HG02973 (cell line): Measurements from ENCODE around the gene CRABP2.

Source experiments
- ATAC-seq: cut with Tn5 transposase; IDR thresholded peaks from one replicate; pipeline ENCODE4 v1.9.1; 2021; ENCODE audit warnings: moderate library complexity; ENCODE audit not compliant: unreplicated experiment

Gene CRABP2

DNA sequence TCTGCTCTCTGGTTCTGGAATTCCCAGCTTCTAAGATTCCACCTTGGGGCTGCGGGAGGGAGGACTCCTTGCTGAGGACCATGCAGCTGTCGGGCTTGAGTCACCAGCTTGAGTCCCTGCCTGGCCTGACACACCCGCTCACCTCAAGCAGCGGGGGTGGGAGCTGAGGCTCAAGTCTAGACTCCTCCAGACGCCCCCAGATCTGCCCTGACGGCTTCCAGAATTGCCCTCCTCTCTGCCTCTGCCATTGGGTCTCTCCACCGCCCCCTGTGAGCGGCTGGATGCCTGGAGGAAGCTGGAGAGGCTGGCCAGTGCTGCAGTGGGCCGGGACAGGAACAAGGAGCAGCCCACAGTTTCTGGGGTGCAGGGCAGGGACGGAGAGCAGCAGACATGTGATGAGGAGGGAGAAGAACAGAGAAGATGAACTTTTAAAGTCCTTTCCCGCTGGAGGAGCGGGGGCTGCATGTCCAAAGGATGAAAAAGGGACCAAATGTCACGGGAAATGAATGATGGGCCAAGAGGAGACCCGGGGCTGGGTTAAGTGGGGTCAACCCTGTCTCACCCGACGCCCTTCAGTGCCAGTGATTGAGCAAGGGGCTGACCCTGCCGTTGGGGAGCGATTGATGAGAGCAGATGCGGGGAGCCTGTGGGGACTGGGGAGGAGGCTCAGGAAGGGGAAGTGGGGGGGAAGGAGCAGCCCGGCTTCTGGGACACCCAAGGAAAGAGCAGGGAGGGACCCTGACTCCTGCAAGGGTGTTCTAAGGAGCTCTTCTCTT lies 13.5 kb downstream of the CRABP2 start:
- no peak for ATAC-seq

DNA sequence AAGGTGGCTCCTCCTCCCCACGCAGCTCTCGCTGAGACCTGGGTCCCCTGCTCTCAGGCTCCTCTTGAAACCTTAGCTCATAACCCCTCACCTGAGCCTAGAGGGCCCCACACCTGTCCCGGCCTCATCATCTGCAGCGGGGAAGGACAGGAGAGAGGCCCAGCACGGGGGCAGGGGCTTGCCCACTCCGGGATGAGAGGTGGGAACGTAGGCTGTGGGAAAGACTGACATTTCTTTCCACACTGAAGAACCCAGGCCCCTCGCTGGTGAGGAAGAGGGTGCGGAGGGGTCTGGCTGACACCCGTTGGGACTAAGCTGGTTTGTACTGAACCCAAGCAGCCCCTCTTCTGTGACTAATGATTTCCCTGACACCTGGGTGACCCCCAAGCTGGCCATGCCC lies 14.2 kb downstream of the CRABP2 start:
- ATAC-seq: no peak

DNA sequence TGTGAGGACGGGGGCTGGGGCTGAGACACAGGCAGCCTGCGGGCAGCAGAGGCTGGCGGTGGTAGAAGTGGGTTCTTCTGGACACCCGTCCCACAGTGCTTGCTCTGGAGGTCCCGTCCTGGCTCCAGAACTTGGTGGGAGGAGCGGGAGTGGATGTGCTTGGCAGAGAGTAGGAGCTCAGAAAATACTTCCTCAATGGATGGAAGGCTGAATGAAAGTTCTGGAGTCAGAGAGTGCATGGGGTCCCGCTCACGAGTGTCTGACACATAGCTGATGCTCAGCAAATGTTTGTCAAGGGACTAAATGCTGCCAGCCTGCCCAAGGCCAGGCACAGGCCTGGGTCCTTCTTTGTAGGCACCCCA lies 14.7 kb downstream of the CRABP2 start:
- ATAC-seq: no peak

DNA sequence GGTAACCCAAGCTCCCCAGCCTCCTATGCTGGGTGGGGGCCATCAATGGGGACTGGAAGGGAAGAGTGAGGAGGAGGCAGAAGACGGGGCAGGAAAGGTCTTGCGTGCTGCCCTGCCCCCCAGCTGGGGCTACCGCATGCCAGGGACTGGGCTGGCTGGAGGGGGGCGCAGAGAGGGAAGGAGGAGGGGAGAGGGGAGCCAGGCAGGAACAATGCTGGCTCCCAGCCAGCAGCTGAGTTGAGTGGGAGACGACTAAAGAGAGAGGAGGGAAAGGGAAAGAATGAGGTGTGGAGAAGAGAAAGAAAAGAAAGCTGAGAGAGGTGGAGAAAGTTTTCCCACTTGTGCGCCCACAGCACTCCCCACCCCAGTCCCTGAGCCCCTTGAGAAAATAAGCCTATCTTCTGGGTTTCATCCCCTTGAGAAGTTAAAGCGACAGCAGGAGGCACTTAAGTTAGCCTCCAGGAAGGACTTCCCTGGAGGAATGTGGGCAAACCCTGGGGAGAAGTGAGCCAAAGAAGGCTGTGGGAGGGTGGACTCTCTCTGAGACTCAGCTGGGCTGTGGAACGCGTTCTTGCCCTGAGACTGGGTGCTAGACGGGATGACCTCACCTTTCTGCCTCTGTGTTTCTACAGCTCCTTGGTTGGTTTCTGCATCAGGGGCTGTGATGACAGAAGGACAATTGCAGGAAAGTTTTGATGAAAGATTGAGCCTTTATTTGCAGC lies 15.3 kb downstream of the CRABP2 start:
- ATAC-seq: no peak

DNA sequence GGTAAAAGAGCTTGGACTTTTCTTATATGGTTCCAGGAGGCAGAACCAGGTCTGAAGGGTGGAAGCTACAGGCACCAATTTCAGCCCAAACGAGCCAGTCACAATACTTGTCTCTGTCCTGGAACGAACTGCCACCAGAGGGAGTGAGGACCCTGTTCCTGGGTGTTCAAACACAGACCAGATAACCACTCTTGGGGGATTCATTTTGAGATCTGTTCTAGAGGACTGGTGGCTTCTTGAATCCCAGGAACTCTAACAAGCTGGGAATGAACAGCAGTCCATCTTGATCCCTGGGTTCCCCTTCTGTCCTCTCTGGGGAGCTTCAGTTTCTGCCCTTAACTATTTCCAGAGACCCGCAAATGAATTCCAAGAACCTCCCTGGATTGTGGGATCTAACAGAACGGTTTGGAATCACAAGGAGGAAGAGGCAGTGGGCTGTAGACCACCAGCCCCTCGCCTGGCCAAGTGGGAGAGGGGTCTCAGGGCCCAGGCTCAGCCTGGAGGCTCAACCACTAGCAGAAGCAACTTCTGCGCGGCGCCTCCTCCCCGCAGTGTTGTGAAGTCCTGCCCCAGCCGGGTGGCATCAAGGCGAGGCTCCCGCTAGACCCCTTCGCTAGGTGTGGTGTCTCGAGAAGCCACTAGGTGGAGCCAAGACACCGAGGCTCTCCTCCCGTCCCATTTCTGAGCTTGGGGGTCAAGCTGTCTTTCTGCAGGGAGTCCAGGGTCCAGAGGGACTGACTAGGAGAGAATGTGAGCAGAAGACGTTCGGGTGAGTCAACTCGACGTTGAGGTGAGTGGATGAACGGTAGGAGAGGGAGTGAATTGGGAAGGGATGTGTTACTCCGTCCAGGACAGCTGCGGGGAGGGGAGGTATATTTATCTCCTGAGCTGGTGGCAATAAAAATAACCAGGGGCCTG lies 16.1 kb downstream of the CRABP2 start:
- ATAC-seq: no peak

DNA sequence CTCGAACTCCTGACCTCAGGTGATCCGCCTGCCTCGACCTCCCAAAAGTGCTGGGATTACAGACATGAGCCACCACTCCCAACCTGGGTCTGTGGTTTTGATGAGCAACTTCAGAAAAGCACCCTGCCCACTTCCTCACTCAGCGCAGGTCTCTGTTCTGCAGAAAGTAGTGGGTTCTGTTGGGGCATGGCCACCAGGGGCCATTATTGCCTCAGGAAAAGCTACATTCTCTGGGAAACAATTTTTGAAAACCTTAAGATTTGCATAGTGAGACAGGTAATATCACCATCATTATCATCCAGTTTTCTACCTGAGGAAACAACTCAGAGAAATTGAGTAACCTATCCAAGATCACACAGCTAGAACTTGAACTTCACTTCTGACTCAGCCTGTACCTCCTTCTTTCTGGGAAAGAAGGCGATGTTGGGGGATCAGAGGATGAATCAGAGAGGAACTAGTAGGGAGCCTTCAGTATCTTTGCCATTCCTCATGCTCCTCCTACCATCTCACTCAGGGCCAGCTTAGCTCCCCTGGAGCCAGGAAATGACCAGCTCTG lies 21.1 kb downstream of the CRABP2 start:
- no peak for ATAC-seq

DNA sequence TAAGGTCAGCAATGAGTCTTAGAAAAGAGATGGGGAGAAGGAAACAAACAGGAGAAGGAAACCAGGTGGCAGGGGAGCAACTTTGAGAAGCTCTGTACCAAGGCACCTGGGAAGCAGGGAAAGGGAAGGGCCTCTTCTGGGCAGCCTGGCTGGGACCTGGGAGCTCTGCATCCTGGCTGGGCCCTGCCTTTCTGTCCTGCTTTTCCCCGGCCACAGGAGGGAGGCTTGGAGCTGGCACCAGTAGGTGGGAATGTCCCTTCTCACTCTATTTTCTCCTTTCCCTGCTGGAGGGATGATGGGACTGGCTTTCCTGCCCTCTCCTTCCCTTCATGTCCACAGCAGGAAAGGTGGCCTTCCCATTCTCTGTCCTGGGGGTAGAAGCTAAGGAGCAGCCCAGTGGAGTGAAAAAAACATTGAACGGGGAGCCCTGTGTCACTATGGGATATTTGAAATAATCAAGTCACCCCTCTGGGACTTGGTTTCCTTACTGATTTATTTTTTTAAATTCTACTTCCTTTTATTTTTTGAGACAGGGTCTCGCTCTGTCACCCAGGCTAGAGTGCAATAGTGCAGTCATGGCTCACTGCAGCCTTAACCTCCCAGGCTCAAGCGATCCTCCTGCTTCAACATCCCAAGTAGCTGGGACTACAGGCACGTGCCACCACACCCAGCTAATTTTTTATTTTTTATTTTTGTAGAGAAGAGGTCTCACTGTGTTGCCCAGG lies 23.1 kb downstream of the CRABP2 start:
- no peak for ATAC-seq

DNA sequence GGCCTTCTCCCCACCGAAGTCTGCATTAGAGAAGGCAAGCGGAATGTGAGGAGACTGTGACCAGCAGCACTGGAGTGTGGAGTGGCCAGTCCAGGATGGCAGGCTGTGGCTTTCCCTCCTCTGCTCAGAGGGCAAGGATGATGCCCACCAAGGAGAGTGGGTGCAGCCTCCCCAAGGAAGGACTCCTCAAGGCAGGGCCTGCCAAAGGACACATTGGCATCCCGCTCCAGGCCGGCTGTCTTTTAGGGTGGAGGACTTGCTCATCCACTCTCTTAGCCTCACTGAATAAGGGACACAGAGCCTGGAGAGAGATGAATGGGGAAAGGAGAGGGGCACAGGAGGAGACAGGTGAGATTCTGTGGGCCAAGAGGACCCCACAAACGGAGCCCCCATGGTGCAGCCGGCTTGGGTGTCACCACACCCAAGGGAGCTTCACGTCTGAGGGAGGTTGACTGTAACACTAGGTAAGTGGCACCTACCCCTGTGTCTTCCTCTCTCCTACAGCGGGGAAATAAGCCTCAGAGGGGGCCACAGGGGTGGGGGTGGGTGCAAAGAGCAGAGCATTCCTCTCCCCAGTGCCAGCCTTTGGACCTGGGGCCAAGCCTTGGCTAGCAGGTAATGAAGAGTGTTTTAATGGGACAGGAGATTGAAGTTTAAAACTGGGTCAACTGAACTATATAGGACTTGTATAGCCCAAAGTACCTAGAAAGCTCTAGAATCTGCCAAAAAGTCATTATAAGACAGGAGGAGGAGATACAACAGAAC lies 24.0 kb downstream of the CRABP2 start:
- no peak for ATAC-seq

DNA sequence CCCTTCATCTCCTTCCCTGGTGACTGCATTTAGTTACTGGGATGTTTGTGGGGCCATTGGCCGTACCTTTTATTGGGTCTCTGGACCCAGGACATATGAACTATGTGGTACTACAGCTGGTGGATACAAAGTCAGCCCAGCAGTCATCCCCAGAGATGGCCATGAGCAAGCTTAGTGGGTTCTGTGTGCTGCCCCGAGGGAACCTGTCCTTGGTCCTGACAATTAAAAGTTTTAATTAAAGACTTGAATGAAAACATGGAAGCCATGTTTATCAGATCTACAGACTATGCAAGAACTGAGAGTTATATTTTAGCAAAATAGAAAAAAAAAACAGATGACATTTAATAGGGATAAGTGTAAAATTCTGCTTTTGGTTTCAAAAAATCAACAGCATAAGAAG lies 25.3 kb downstream of the CRABP2 start:
- no peak for ATAC-seq

DNA sequence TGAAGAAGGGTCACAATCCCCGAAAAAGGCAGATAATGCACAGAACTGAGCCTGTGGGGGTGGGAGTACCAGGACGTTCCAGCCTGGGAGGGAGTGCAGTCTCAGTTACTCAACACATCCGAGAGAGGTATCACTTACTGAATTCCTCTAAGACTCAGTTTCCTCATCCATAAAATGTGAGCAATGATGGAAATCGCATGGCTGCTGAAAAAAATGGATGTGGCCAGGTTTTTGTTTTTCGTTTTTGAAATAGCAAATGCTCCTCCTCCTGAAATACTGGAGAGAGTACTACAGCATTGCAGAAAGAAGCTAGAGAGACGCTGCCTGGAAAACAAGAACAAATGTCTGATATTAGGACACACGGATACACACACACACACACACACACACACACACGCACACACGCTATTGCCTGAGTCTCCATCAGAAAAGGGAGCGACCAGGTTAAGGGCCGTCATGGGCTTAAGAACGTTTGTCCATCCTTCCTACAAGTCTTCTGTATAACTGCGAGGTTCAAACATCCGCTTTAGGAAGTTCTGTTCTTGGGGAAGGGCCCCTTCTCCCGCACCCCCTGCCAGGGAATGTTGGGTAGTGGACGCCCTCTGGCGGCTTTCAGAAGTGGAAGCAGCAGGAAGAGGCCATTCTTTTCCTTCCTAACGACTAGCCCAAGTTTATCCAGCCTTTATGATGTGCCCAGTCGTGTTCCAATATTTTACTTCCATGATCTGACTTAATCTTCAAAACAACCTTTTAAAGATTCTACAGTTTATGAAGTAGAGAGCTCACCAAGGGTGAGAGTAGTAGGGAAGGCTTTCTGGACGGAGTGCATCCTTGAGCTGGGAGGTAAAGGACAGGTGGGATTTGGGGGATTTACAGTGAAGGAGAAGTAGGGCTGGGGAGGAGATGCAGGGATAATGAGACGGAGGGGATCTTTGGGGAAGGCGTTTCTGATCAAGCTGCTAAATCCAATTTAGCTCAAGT lies 27.5 kb downstream of the CRABP2 start:
- no peak for ATAC-seq

DNA sequence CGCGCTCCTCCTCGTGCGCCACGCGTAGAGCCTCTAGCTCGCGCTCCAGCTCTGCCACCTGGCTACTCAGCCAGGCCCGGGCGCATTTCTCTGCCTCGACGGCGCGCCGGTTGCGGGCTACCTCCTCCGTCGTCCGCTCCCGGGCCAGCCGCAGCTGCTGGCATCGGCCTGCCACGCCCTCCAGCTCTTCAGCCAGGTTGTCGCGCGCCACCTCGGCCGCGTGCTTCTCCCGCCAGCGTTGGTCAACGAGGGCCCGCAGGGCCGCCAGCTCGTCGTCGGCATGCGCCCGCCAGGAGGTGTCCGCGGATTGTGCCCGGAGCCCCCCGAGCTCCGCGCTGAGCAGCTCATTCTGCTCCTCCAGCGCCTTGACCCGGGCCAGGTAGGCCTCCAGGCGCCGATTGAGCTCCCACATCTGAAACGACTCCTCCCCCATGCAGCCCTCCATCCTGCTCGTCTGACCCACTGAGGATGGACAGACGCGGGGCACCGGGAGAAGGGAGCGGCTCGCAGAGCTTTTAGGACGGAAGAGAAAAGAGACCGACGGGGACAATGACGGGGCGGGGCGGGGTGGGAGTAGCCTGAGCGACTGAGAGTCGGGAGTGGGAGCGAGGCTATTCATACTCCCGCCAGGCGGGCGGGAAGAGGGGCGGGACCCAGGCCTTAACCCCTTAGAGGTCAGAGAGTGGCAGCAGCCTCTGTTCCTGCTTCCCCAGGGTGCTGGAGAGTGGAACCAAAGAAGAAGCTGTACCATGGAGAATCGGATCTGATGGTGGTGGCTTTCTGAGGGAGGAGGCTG lies 28.4 kb downstream of the CRABP2 start, which contains the start of gene NES:
Gene NES, minus strand, starts transcription at position 588 of the 796 bp plus-strand sequence. Its CDS starts 143 bp downstream, at position 445.
- ATAC-seq: no peak

DNA sequence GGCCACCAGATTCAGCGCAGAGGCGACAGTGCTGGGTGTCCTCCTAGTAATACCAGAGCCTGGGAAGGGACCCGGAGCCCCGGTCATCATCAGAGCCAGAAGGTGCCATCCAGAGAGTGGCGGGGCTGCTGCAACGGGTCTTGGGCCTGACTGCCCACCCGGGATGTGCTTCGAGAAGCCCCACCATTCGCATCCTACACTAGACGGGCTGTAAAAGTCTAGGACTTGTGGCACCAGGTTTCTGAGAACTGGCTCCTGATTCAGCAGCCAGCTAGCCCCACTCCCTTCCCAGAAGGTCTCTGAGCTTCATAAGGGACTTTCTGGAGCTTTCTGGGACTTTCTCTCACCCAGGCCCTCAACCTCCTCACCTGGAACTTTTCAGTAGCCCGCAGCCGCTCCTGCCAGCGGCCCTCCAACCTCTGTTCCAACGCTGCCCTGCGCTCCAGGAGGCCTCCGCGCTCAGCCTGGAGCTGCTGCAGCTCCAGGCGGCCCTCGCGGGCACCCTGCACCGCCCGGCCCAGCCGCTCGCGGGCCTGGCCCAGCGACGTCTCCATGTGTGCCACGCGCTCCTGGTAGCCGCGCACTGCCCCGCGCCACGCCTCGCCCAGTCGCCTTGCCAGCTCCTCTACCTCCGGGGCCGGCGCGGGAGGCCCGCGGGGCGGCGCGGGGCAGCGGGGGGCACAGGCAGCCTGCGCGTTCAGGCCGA lies 29.1 kb downstream of the CRABP2 start:
- no peak for ATAC-seq

DNA sequence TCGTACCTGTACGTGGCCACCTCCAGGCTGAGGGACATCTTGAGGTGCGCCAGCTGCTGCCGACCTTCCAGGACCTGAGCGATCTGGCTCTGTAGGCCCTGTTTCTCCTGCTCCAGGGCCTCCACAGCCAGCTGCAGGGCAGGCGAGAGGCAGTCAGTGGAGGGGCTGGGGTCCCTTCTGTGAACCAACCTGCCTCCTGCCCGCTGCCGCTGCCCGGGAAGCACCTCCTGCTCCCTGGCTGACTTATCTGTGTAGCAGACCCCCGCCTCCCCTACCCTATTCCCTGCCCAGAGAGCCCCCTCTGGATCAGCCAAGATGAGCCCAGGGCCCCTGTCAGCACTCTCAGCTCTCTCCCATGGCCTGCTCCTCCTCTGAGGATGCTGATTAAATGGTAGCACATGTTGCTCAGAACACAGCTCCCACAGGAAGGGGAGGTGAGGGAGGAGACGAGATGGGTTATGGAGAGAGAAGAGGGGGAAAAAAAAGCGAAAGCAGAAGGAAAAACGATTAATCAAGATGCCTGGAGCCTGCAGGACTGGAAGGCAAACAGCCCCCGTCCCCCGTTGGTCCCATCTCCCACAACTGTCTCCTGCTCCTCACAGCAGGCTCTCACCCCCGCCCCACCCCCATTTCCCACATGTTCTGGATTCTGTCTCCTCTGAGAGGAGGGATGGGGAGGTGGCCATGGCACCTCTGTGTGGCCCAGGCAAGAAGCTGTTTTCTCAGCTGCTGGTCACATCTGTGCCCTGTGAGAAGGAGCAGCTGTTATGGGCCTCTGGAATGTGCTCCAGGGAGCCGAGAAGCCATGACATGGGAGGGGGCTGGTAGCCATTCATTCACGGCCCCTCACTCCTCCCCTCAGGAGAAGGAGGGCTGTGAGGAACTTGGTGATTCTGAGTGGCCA lies 29.9 kb downstream of the CRABP2 start:
- ATAC-seq: no peak

DNA sequence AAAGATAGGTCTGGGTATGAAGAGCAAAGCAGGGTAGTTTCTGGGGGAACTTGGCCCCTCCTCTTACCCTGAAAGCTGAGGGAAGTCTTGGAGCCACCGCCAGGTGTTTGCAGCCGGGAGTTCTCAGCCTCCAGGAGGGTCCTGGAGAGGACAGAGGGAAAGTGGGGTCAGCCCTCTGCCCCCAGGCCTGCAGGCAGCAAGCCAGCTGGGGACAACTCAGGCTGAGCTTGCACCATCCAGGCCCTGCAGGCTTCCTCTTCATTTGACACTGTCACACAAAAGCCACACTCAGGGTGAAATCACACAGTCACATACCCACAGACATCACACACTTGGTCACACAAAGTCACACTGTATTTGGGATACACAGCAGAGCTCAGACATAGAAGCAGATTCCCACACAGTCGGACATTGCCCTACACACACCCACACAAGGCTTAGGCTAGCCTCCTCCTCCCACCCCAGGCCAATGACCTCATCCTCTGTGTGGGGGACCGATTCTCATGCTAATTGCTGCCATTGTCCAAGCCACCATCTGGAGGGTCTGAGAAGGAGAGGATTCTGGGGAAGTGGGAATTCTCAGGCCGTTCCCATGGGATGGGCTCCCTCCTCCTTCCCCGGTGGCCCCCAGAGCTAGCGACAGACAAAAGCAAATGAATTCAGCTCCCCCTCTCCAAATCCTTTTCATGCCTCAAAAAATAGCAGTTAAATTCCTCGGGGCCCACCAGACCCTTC lies 31.8 kb downstream of the CRABP2 start:
- no peak for ATAC-seq

DNA sequence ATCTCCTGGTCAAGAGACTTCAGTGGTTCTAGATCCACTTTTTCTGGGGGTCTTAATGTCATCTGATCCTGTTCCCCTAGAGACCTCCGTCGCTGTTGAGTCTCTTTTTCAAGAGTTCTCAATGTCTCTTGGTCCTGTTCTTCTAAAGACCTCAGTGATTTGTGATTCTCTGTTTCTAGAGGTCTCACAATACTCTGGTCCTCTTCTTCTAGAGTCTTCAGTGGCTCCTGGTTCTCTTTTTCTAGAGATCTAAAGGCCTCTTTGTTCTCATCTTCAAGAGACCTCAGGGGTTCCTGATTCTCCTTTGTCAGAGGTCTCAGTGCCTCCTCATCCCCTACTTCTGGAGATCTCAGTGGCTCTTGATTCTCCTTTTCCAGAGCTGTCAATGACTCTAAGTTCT lies 33.6 kb downstream of the CRABP2 start:
- no peak for ATAC-seq
